Vagina (tissue), 2 donors: ENCODE results near the gene KCNE4.

Experiments
- POLR2A ChIP-seq, 2 donors: fragments of 450-650 bp; IDR thresholded peaks; one replicate each; pipeline ENCODE4 v1.6.1; 2017; ENCODE audit warnings: antibody characterized with exemption in 2 of 2, mild to moderate bottlenecking in 2 of 2, moderate library complexity in 2 of 2
- TF ChIP-seq, protein P1 (sequence below), 3 experiments: fragments of 450-650 bp in 2 of 3; fragments of 200-600 bp in 1 of 3; sonication (generic) in 1 of 3; IDR thresholded peaks; one replicate each; pipeline ENCODE4 v1.5.1; 2017 to 2019; ENCODE audit warnings: antibody characterized with exemption in 3 of 3, mild to moderate bottlenecking in 2 of 3, moderate library complexity in 2 of 3

DNA sequence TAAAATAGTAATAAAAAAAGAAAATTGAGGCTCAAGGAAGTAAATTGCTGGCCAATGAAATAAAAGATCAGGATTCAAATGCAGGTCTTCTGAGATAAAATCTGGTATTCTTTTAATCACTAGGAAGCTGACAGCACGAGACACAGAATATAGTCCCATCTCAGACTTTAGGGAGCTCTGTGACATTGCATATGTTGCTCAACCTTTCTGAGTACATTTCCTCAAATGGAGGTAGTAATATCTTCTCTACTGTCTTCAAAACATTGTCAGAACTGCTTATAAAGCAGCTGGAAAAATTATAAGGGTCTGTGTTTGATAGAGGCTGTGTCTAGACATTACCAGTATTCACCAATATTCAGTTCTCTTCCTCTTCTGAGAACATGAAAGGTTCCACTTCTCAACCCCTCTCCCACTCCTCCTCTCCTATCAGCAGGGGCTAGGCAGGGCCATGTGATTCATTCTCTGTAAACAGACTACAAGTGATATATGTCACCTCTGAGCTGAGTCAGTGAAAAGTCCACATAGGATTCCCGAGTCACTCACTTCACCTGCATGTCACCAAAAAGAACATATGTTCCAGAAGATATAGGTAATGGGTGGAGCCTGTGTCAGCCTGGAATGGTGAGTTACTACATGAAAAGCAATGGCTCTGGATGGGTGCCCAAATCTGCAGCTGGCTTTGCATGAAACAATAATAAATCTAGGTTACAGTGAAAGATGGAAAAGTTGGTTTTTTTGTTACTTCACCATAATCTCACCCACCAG is 7.1 kb downstream of the KCNE4 start:
- TF ChIP-seq, protein P1, sequence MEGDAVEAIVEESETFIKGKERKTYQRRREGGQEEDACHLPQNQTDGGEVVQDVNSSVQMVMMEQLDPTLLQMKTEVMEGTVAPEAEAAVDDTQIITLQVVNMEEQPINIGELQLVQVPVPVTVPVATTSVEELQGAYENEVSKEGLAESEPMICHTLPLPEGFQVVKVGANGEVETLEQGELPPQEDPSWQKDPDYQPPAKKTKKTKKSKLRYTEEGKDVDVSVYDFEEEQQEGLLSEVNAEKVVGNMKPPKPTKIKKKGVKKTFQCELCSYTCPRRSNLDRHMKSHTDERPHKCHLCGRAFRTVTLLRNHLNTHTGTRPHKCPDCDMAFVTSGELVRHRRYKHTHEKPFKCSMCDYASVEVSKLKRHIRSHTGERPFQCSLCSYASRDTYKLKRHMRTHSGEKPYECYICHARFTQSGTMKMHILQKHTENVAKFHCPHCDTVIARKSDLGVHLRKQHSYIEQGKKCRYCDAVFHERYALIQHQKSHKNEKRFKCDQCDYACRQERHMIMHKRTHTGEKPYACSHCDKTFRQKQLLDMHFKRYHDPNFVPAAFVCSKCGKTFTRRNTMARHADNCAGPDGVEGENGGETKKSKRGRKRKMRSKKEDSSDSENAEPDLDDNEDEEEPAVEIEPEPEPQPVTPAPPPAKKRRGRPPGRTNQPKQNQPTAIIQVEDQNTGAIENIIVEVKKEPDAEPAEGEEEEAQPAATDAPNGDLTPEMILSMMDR (IDR thresholded peaks at IDR 0.05) = no peak
- TF ChIP-seq POLR2A (IDR thresholded peaks at IDR 0.05) = no peak
